ENCODE results near the gene ERP44.

ERP44 gene

DNA sequence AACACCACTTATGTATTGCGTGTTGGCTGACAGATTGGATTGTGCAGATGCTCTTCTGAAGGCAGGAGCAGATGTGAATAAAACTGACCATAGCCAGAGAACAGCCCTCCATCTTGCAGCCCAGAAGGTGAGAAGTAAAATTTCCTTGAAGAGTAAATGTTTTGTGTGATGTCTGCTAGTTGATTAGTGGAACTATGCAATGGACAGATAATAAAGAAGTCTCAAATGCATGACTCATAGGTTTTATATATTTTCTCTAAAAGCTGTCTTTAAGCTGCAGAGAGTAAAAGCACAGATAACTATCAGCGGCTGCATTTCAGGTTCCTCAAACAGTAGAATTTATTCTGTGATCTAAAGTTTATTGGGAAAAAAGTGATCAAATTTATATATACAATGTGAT lies 27.6 kb upstream of the ERP44 start:
- Histone ChIP-seq H3K9ac (ENCODE audit: low read length in 5 of 5) (no peak overlapping the region), H3K4me1 (ENCODE audit: control insufficient read depth in 5 of 5, insufficient read depth in 5 of 5, low read length in 5 of 5) (peaks cover 0 to 6% (median 0%) of the 10 kb centered on the region in 5 donors), H3K9me3 (ENCODE audit: control insufficient read depth in 5 of 5, low read length in 5 of 5) (no peaks in the 10 kb centered on the region), H3K27ac (ENCODE audit: low read depth, low read length) (no peak overlapping the region), H3K4me3 (ENCODE audit: low read depth in 1 of 5, low read length in 5 of 5) (no peak overlapping the region), H3K36me3 (ENCODE audit: control insufficient read depth in 5 of 5, insufficient read depth in 5 of 5, low read length in 5 of 5) (peaks cover 0 to 4% (median 0%) of the 10 kb centered on the region in 5 donors), H3K27me3 (ENCODE audit: control insufficient read depth in 5 of 5, insufficient read depth in 4 of 5, low read length in 5 of 5) (no peaks in the 10 kb centered on the region)

DNA sequence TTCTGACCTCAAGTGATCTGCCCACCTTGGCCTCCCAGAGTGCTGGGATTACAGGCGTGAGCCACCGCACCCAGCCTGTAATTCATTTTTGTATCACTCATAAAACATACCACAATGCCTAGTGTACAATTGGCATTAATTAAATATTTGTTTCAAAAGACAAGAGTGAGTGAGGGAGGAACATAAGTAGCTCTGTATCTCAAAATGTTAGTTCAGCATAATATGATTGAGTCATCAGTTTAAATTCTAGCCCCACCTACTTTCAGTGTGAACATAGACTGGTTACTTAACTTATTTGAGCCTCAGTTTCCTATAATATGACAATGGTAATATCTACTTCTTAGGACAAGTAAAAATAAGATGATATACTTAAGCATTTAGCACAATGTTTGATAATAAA lies 27.1 kb upstream of the ERP44 start:
- Histone ChIP-seq H3K9me3 (ENCODE audit: control insufficient read depth in 5 of 5, low read length in 5 of 5) (no peaks in the 10 kb centered on the region), H3K36me3 (ENCODE audit: control insufficient read depth in 5 of 5, insufficient read depth in 5 of 5, low read length in 5 of 5) (peaks cover 0 to 4% (median 0%) of the 10 kb centered on the region in 5 donors), H3K9ac (ENCODE audit: low read length in 5 of 5) (no peak overlapping the region), H3K4me1 (ENCODE audit: control insufficient read depth in 5 of 5, insufficient read depth in 5 of 5, low read length in 5 of 5) (peaks cover 0 to 6% (median 0%) of the 10 kb centered on the region in 5 donors), H3K27me3 (ENCODE audit: control insufficient read depth in 5 of 5, insufficient read depth in 4 of 5, low read length in 5 of 5) (no peaks in the 10 kb centered on the region), H3K4me3 (ENCODE audit: low read depth in 1 of 5, low read length in 5 of 5) (no peak overlapping the region), H3K27ac (ENCODE audit: low read depth, low read length) (no peak overlapping the region)

DNA sequence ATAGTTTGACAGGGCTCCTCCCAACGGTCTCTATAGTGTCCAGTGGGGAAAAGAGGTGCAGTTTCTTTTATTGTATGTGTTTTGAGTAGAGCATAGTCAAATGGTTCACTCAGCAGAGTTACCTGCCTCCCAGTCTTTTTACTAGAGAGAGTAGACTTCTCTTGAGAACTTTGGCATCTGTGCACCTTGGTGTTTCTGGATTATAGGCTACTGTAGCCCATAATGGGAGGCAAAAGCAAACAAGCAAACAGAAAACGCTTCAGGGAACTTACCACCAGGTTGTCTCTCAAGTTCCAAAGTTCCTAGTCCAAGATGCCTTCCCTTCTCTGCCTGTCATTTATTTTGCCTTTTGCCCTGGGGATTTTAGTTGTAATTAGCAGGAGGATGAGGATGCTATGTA lies 26.4 kb upstream of the ERP44 start:
- no peak overlapping the region for H3K4me3 ChIP-seq (ENCODE audit: low read depth in 1 of 5, low read length in 5 of 5)
- peaks cover 0 to 6% (median 0%) of the 10 kb centered on the region in 5 donors for H3K4me1 ChIP-seq (ENCODE audit: control insufficient read depth in 5 of 5, insufficient read depth in 5 of 5, low read length in 5 of 5)
- no peaks in the 10 kb centered on the region for H3K9me3 ChIP-seq (ENCODE audit: control insufficient read depth in 5 of 5, low read length in 5 of 5)
- H3K9ac ChIP-seq (ENCODE audit: low read length in 5 of 5) = no peak overlapping the region
- peaks cover 0 to 6% (median 0%) of the 10 kb centered on the region in 5 donors for H3K36me3 ChIP-seq (ENCODE audit: control insufficient read depth in 5 of 5, insufficient read depth in 5 of 5, low read length in 5 of 5)
- no peak overlapping the region for H3K27ac ChIP-seq (ENCODE audit: low read depth, low read length)
- H3K27me3 ChIP-seq (ENCODE audit: control insufficient read depth in 5 of 5, insufficient read depth in 4 of 5, low read length in 5 of 5) = no peaks in the 10 kb centered on the region

DNA sequence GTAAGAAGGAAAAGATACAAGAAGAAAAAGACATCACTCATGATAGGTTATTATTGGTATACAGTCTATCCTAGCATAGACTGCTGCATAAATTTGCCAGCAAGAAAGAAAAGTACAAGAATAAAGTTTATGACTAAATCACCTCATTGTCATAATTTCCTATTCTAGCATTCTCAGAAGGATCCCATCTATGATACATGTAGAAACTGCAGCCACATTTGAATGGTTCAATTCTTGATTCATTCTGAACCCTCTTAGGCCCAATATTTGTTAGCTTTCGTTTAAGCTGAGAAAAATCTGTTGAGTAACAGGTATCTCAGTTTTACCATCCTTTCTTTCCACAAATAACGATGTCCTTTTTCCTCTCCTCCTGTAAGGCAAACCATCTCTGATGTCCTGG lies 21.5 kb upstream of the ERP44 start:
- Histone ChIP-seq H3K9ac (ENCODE audit: low read length in 5 of 5) (no peak overlapping the region), H3K4me1 (ENCODE audit: control insufficient read depth in 5 of 5, insufficient read depth in 5 of 5, low read length in 5 of 5) (no peaks in the 10 kb centered on the region), H3K36me3 (ENCODE audit: control insufficient read depth in 5 of 5, insufficient read depth in 5 of 5, low read length in 5 of 5) (peaks cover 0 to 12% (median 3%) of the 10 kb centered on the region in 5 donors), H3K4me3 (ENCODE audit: low read depth in 1 of 5, low read length in 5 of 5) (no peak overlapping the region), H3K27ac (ENCODE audit: low read depth, low read length) (no peak overlapping the region), H3K27me3 (ENCODE audit: control insufficient read depth in 5 of 5, insufficient read depth in 4 of 5, low read length in 5 of 5) (no peaks in the 10 kb centered on the region), H3K9me3 (ENCODE audit: control insufficient read depth in 5 of 5, low read length in 5 of 5) (no peaks in the 10 kb centered on the region)

DNA sequence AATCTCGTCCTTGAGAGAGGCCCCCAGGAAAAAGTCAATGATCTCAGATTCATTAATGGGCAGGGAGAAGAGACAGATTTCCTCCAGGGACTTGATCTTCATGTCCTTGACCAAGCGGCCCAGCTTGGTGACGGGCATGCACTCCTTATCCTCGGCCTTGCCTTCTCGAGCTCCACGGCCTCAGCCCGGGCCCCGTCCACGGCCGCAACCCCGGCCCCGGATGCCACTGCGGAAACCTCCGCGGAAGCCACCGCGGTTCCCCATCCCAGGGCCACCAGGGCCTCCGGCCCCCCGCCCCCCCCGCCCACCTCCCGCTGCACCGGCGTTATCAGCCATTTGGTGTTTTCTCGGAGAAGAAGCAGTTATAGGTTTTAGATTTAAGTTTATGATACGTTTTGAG lies 18.5 kb upstream of the ERP44 start:
- Histone ChIP-seq H3K27ac (ENCODE audit: low read depth, low read length) (no peak overlapping the region), H3K9ac (ENCODE audit: low read length in 5 of 5) (no peak overlapping the region), H3K27me3 (ENCODE audit: control insufficient read depth in 5 of 5, insufficient read depth in 4 of 5, low read length in 5 of 5) (no peaks in the 10 kb centered on the region), H3K4me1 (ENCODE audit: control insufficient read depth in 5 of 5, insufficient read depth in 5 of 5, low read length in 5 of 5) (no peaks in the 10 kb centered on the region), H3K36me3 (ENCODE audit: control insufficient read depth in 5 of 5, insufficient read depth in 5 of 5, low read length in 5 of 5) (peaks cover 0 to 12% (median 4%) of the 10 kb centered on the region in 5 donors), H3K4me3 (ENCODE audit: low read depth in 1 of 5, low read length in 5 of 5) (no peak overlapping the region), H3K9me3 (ENCODE audit: control insufficient read depth in 5 of 5, low read length in 5 of 5) (no peaks in the 10 kb centered on the region)

- Histone ChIP-seq H3K4me1 (ENCODE audit: control insufficient read depth in 5 of 5, insufficient read depth in 5 of 5, low read length in 5 of 5) (peaks cover 0 to 11% (median 8%) of the 10 kb centered on the region in 5 donors), H3K27me3 (ENCODE audit: control insufficient read depth in 5 of 5, insufficient read depth in 4 of 5, low read length in 5 of 5) (no peaks in the 10 kb centered on the region), H3K4me3 (ENCODE audit: low read depth in 1 of 5, low read length in 5 of 5) (no peak overlapping the region), H3K36me3 (ENCODE audit: control insufficient read depth in 5 of 5, insufficient read depth in 5 of 5, low read length in 5 of 5) (peaks cover 0 to 9% (median 3%) of the 10 kb centered on the region in 5 donors), H3K9ac (ENCODE audit: low read length in 5 of 5) (no peak overlapping the region), H3K27ac (ENCODE audit: low read depth, low read length) (no peak overlapping the region), H3K9me3 (ENCODE audit: control insufficient read depth in 5 of 5, low read length in 5 of 5) (no peaks in the 10 kb centered on the region)
Observed at GRCh38 chr9:100112677-100113336, 14.0 kb upstream of the ERP44 start.

DNA sequence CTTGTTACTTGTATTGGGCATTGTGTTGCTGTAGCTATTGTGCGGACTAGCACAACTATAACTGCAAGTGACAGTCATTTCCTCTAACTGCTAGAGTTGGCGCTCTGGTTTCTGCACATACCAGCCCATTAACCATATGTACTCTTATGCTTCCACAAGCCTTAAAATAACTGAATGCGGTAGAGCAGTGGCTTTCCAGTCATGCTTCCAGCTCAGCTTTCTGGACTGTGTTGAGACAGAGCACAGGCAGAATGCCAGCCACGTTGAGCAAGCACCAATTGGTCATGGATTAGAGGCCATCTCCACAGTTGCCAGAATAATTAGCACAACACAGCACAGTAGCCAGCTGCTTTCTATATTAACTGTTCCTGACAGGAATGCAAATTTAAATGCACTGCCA lies 12.4 kb upstream of the ERP44 start:
- Histone ChIP-seq H3K4me1 (ENCODE audit: control insufficient read depth in 5 of 5, insufficient read depth in 5 of 5, low read length in 5 of 5) (peaks cover 0 to 11% (median 8%) of the 10 kb centered on the region in 5 donors), H3K27me3 (ENCODE audit: control insufficient read depth in 5 of 5, insufficient read depth in 4 of 5, low read length in 5 of 5) (no peaks in the 10 kb centered on the region), H3K4me3 (ENCODE audit: low read depth in 1 of 5, low read length in 5 of 5) (no peak overlapping the region), H3K9me3 (ENCODE audit: control insufficient read depth in 5 of 5, low read length in 5 of 5) (no peaks in the 10 kb centered on the region), H3K9ac (ENCODE audit: low read length in 5 of 5) (no peak overlapping the region), H3K36me3 (ENCODE audit: control insufficient read depth in 5 of 5, insufficient read depth in 5 of 5, low read length in 5 of 5) (peaks cover 9 to 20% (median 15%) of the 10 kb centered on the region in 5 donors), H3K27ac (ENCODE audit: low read depth, low read length) (no peak overlapping the region)

- Histone ChIP-seq H3K4me1 (ENCODE audit: control insufficient read depth in 5 of 5, insufficient read depth in 5 of 5, low read length in 5 of 5) (peaks cover 0 to 11% (median 8%) of the 10 kb centered on the region in 5 donors), H3K9ac (ENCODE audit: low read length in 5 of 5) (no peak overlapping the region), H3K9me3 (ENCODE audit: control insufficient read depth in 5 of 5, low read length in 5 of 5) (no peaks in the 10 kb centered on the region), H3K4me3 (ENCODE audit: low read depth in 1 of 5, low read length in 5 of 5) (no peak overlapping the region), H3K36me3 (ENCODE audit: control insufficient read depth in 5 of 5, insufficient read depth in 5 of 5, low read length in 5 of 5) (peaks cover 22 to 43% (median 36%) of the 10 kb centered on the region in 5 donors), H3K27ac (ENCODE audit: low read depth, low read length) (no peak overlapping the region), H3K27me3 (ENCODE audit: control insufficient read depth in 5 of 5, insufficient read depth in 4 of 5, low read length in 5 of 5) (no peaks in the 10 kb centered on the region)
Observed at GRCh38 chr9:100108559-100108958, 9.8 kb upstream of the ERP44 start.

GRCh38 chr9:100106616-100107015 lies 7.8 kb upstream of the ERP44 start:
- peaks cover 26 to 45% (median 40%) of the 10 kb centered on the region in 5 donors for H3K36me3 ChIP-seq (ENCODE audit: control insufficient read depth in 5 of 5, insufficient read depth in 5 of 5, low read length in 5 of 5)
- no peak overlapping the region for H3K27ac ChIP-seq (ENCODE audit: low read depth, low read length)
- no peaks in the 10 kb centered on the region for H3K27me3 ChIP-seq (ENCODE audit: control insufficient read depth in 5 of 5, insufficient read depth in 4 of 5, low read length in 5 of 5)
- peaks cover 0 to 9% (median 8%) of the 10 kb centered on the region in 5 donors for H3K4me1 ChIP-seq (ENCODE audit: control insufficient read depth in 5 of 5, insufficient read depth in 5 of 5, low read length in 5 of 5)
- no peak overlapping the region for H3K4me3 ChIP-seq (ENCODE audit: low read depth in 1 of 5, low read length in 5 of 5)
- H3K9me3 ChIP-seq (ENCODE audit: control insufficient read depth in 5 of 5, low read length in 5 of 5) = no peaks in the 10 kb centered on the region
- H3K9ac ChIP-seq (ENCODE audit: low read length in 5 of 5) = no peak overlapping the region

- H3K9ac ChIP-seq (ENCODE audit: low read length in 5 of 5) = no peak overlapping the region
Observed at GRCh38 chr9:100105861-100106260, 7.1 kb upstream of the ERP44 start.

More at GRCh38 chr9:100105861-100106260, 7.1 kb upstream of the ERP44 start:
- no peaks in the 10 kb centered on the region for H3K9me3 ChIP-seq (ENCODE audit: control insufficient read depth in 5 of 5, low read length in 5 of 5)
- no peak overlapping the region for H3K4me3 ChIP-seq (ENCODE audit: low read depth in 1 of 5, low read length in 5 of 5)
- H3K27ac ChIP-seq (ENCODE audit: low read depth, low read length) = no peak overlapping the region
- H3K36me3 ChIP-seq (ENCODE audit: control insufficient read depth in 5 of 5, insufficient read depth in 5 of 5, low read length in 5 of 5) = peaks cover 27 to 46% (median 40%) of the 10 kb centered on the region in 5 donors
- peaks cover 0 to 2% (median 2%) of the 10 kb centered on the region in 5 donors for H3K4me1 ChIP-seq (ENCODE audit: control insufficient read depth in 5 of 5, insufficient read depth in 5 of 5, low read length in 5 of 5)
- no peaks in the 10 kb centered on the region for H3K27me3 ChIP-seq (ENCODE audit: control insufficient read depth in 5 of 5, insufficient read depth in 4 of 5, low read length in 5 of 5)

All from subcutaneous abdominal adipose tissue (tissue), 5 donors.